ENCODE results near the gene KLF3.

Gene KLF3

DNA sequence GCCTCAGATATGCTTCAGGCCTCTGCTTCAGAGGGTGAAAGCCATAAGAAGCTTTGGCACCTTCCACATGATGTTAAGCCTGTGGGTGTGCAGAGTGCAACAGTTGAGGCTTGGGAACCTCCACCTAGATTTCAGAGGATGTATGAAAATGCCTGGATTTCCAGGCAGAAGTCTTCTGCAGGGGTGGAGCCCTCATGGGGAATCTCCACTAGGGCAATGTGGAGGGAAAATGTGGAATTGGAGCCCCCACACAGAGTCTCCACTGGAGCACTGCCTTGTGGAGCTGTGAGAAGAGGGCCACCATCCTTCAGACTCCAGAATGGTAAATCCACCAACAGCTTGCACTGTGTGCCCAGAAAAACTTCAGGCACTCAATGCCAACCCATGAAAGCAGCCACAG, 83.6 kb downstream of the KLF3 start:
- DNase-seq = no peak

DNA sequence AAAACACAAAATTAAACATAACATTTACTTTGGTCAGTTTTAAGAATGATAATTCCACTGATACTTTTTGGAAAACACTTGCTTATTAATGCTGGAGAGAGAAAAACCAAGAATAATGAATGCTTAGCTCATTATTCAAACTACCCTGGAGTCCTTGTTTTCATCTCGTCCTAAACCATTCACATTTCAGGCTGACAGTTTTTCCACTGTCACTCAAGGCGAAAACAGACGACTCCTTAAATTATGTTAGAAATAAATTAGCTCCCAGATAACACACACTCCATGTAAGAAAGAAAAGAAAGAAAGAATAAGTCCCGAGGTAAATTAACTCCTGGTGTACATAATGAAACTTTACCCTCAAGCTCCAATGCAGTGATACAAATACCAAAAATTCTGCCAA, 85.3 kb downstream of the KLF3 start:
- no peak for DNase-seq

All from activated CD4-positive, alpha-beta T cell treated with anti-CD3 and anti-CD28 coated beads, Interleukin-2, amount 50 U/mL, for 1 hour (primary cell).